Tracheal epithelial cell (primary cell): Measurements from ENCODE around the gene FBXL4. TPM values are rescaled to one million over a fixed set of nuclear protein-coding genes. Genes with fewer than 3 reads are reported as not detected.

Source experiments
- total RNA-seq: library from RNA; depleted of rRNA; stranded (reverse); fragments of >200 nt; gene quantifications from 2 replicates; pipeline ENCODE4 v1.2.1, GENCODE V29; 2014

The FBXL4 gene
- 16.9 and 23.9 TPM in 2 replicates for total RNA-seq

DNA sequence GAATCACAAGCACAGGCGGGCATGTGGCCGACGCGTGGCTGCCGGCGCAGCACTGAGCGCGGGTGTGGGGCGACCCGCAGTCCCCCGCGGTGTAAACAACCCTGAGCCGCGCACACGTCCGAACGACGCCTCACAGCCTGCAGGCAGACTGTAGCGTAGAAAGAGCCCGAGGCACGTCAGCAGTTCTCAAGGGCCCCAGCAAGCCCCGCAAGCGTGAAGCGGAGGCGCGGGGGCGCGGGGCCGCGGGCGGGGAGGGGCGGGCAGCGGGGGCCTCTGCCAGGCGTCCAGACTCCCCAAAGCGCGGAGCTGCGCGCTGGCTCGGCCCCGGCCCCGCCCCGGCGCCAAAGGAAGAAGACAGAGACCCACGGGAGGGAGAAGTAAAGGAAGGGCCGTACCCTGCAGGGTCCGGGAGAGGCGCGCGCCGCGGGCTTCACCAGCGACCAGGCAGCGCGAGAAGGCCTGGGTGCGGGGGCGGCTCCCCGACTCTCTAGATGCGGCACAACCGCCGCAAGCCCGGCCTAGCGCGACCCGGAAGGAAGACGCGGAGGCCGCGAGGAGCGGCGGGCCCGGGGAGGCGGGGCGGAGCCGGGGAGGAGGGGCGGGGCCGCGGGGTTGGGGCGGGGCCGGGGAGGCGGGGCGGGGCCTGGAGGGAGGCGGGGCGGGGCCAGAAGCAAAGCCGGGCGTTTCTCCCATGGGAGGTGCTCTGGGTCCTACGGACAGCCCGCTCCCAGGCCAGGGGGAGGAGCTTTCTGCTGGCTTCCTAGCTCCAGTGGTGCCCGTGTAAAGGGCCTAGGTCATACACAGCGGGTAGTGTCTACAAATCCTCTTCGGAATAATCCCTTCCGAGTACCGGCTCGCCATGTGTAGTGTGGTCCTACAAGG is at the start of gene FBXL4:
Gene FBXL4 (minus strand): TSS at position 536 of the 882 bp plus-strand sequence. CDS start 20,958 bp downstream, outside the sequence.

DNA sequence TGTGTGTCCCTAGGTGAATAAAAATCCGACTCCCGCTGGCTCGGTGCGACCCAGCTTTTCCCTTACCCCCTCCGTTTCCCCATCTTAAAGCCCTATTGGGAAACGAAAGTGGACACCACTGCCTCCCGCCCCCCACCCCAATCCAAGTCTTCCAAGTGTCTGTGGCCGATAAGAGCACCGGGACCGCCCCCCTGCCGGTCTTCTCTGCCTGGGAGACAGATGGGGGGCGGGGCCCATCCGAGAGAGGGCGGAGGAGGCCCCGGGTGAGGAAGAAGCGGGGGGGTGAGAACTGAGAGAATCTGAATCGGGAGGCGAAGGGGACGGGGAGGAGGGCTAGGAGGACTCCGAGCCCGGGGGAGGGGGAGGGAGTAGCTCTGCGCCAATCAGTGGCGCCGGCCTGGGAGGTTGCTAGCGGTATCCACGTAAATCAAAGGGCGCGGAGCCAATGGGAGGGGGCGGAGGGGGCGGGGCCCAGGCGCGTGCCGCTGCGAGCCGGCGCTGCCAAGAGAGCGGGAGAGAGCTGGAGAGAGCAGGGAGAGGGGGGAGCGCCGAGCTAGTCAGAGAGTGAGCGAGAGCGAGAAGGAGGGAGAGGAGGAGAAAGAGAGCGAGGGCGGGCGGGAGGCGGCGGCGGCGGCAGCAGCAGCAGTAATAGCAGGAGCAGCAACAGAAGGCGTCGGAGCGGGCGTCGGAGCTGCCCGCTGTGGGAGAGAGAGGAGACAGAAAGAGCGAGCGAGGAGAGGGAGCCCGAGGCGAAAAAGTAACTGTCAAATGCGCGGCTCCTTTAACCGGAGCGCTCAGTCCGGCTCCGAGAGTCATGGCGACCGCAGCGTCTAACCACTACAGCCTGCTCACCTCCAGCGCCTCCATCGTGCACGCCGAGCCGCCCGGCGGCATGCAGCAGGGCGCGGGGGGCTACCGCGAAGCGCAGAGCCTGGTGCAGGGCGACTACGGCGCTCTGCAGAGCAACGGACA is 113.4 kb downstream of the FBXL4 start, which contains the start of gene POU3F2:
Gene POU3F2 (plus strand): TSS at position 515 of the 972 bp plus-strand sequence. CDS start 300 bp downstream, at position 815.

Other genes starting within 250 kb of the FBXL4 start
- not detected in 2 replicates for gene POU3F2, start 113.4 kb downstream of the FBXL4 start, total RNA-seq